K562 (cell line): Measurements from ENCODE around the gene MAML3. TPM values are rescaled to one million over a fixed set of nuclear protein-coding genes. Genes with fewer than 3 reads are reported as not detected.
A peak's percentile ranks its signal among the peaks of the same experiment; 100 is the strongest.

Experiments
- ATAC-seq: fragments of 200-7000 bp; cut with Tn5 transposase; 3 replicates; pipeline ENCODE4 v1.9.1; 2020; ENCODE audit warnings: moderate library complexity
- BruUV-seq: library from RNA; stranded (reverse); fragments of 400-500 nt; replicated peaks from 2 replicates; lab custom pipeline; 2021; lab: Mats Ljungman, UMichigan
- CTCF ChIA-PET: fragments of 300-600 bp; formaldehyde crosslinking; extraction: SDS; loops from one replicate; lab custom pipeline; 2021; ENCODE audit warnings: low intra/inter-chr PET ratio; lab: Yijun Ruan, JAX
- POLR2A ChIA-PET: fragments of 300-600, 350-650 bp; sonication (Branson Sonifier 250); formaldehyde crosslinking; extraction: SDS; loops from one replicate; lab custom pipeline; 2021; ENCODE audit warnings: antibody characterized with exemption, inconsistent platforms; lab: Yijun Ruan, JAX
- DNase-seq, 4 experiments: peaks; one replicate each; pipeline versions ENCODE4 v3.0.0 to v3.0.0-alpha.2; 2011 to 2018; ENCODE audit warnings: low spot score in 3 of 4, mixed read lengths in 3 of 4; ENCODE audit errors: extremely low read depth in 1 of 4
- FAIRE-seq: peaks from 2 replicates; lab custom pipeline; 2011; peaks lifted over from hg19 to GRCh38; lab: Jason Lieb, UNC
- H2AFZ ChIP-seq: 2 replicates; pipeline ENCODE4 v1.6.0; 2011; ENCODE audit warnings: low read depth, low read length, control low read depth, inconsistent platforms
- H3K27ac ChIP-seq: fragments of 200-600 bp; 3 replicates; pipeline ENCODE4 v1.8.0; 2011; ENCODE audit warnings: low read depth, mild to moderate bottlenecking, control low read depth, inconsistent platforms, low read length, moderate library complexity, mixed read lengths; ENCODE audit errors: extremely low read depth
- H3K27me3 ChIP-seq, 2 experiments: fragments of 300-600 bp in 1 of 2; 2 replicates in 1 of 2; 3 replicates in 1 of 2; pipeline versions ENCODE4 v1.6.0 to v1.8.0; 2011; ENCODE audit warnings: inconsistent platforms in 2 of 2, low read length in 2 of 2, mild to moderate bottlenecking in 1 of 2, mixed read lengths in 1 of 2, moderate library complexity in 1 of 2; ENCODE audit not compliant: control insufficient read depth in 2 of 2, insufficient read depth in 2 of 2
- H3K36me3 ChIP-seq: fragments of 300-600 bp; 3 replicates; pipeline ENCODE4 v1.8.0; 2011; ENCODE audit warnings: mild to moderate bottlenecking, low read length, inconsistent platforms; ENCODE audit not compliant: control insufficient read depth, insufficient read depth
- H3K4me1 ChIP-seq, 2 experiments: fragments of 200-600 bp in 1 of 2; replicated peaks in 1 of 2; 2 replicates in 1 of 2; 3 replicates in 1 of 2; pipeline versions ENCODE4 v1.5.1 to v1.8.0; 2011; ENCODE audit warnings: inconsistent platforms in 2 of 2, low read length in 2 of 2, mild to moderate bottlenecking in 1 of 2, mixed read lengths in 1 of 2, moderate library complexity in 1 of 2; ENCODE audit not compliant: control insufficient read depth in 2 of 2, insufficient read depth in 2 of 2
- H3K4me2 ChIP-seq: 2 replicates; pipeline ENCODE4 v1.6.1; 2011; ENCODE audit warnings: low read length, control low read depth, inconsistent platforms, mixed read lengths; ENCODE audit not compliant: insufficient read depth
- H3K4me3 ChIP-seq: fragments of 200-600 bp; sonication (generic), shearing (Covaris generic); 2 replicates; pipeline ENCODE4 v1.5.1; 2016; ENCODE audit warnings: control low read depth, inconsistent platforms
- H3K79me2 ChIP-seq: fragments of 200-600 bp; 3 replicates; pipeline ENCODE4 v1.8.0; 2011; ENCODE audit warnings: low read length, inconsistent platforms; ENCODE audit not compliant: control insufficient read depth, insufficient read depth
- H3K9ac ChIP-seq, 2 experiments: 2 replicates each; pipeline versions ENCODE4 v1.6.0 to v1.6.1; 2011; ENCODE audit warnings: low read depth in 2 of 2, low read length in 2 of 2, control low read depth in 1 of 2, inconsistent platforms in 1 of 2, mild to moderate bottlenecking in 1 of 2, mixed read lengths in 1 of 2; ENCODE audit not compliant: insufficient read depth in 1 of 2
- H3K9me1 ChIP-seq: one replicate; pipeline ENCODE4 v1.6.0; 2011; ENCODE audit warnings: inconsistent platforms, mild to moderate bottlenecking, low read length, moderate library complexity; ENCODE audit not compliant: control insufficient read depth, insufficient read depth
- H3K9me3 ChIP-seq: replicated peaks from 2 replicates; pipeline ENCODE4 v1.5.1; 2011; ENCODE audit warnings: low read depth, low read length, inconsistent platforms; ENCODE audit not compliant: control insufficient read depth, insufficient read depth
- H4K20me1 ChIP-seq: replicated peaks from 2 replicates; pipeline ENCODE4 v1.6.1; 2011; ENCODE audit warnings: low read length, inconsistent platforms, mixed read lengths; ENCODE audit not compliant: control insufficient read depth, insufficient read depth
- BCLAF1 ChIP-seq, 2 experiments: fragments of 450-650 bp in 1 of 2; IDR thresholded peaks; 2 replicates each; pipeline ENCODE4 v1.6.1; 2011 to 2017; ENCODE audit warnings: low read depth in 2 of 2, antibody characterized with exemption in 1 of 2, borderline replicate concordance in 1 of 2, low read length in 1 of 2, mild to moderate bottlenecking in 1 of 2, mixed read lengths in 1 of 2; ENCODE audit not compliant: control insufficient read depth in 1 of 2
- DIDO1 ChIP-seq: fragments of 450-650 bp; IDR thresholded peaks from 2 replicates; pipeline ENCODE4 v1.6.1; 2016; ENCODE audit warnings: low read depth, missing biosample characterization, missing genetic modification characterization
- GMEB1 ChIP-seq: fragments of 250-450 bp; sonication (Bioruptor Pico); IDR thresholded peaks from 2 replicates; pipeline ENCODE4 v1.4.0; 2020; ENCODE audit warnings: mild to moderate bottlenecking
- GTF2B ChIP-seq: IDR thresholded peaks from 2 replicates; pipeline ENCODE4 v1.6.1; 2011; ENCODE audit not compliant: insufficient read length; ENCODE audit errors: extremely low read depth
- THRB ChIP-seq: fragments of 450-650 bp; formaldehyde crosslinking; conservative IDR thresholded peaks from 2 replicates; pipeline ENCODE4 v1.4.0; 2022; ENCODE audit warnings: mild to moderate bottlenecking, missing genetic modification characterization
- TOE1 ChIP-seq, 2 experiments: fragments of 450-650 bp in 1 of 2; sonication (generic) in 1 of 2; formaldehyde crosslinking in 1 of 2; IDR thresholded peaks; 2 replicates each; pipeline versions ENCODE4 v1.7.1 to v1.8.0; 2016 to 2022; ENCODE audit warnings: borderline replicate concordance in 2 of 2, mild to moderate bottlenecking in 2 of 2, antibody characterized with exemption in 1 of 2, inconsistent platforms in 1 of 2, low read depth in 1 of 2, missing genetic modification reagents in 1 of 2, moderate library complexity in 1 of 2
- UBTF ChIP-seq, 2 experiments: IDR thresholded peaks; 2 replicates each; pipeline ENCODE4 v1.6.1; 2012; ENCODE audit warnings: improper control_type of control experiment in 2 of 2, low read depth in 2 of 2, low read length in 2 of 2, borderline replicate concordance in 1 of 2
- ZFX ChIP-seq: sonication (generic); formaldehyde crosslinking; IDR thresholded peaks from 2 replicates; pipeline ENCODE4 v1.8.0; 2022; ENCODE audit warnings: mild to moderate bottlenecking, missing genetic modification reagents, moderate library complexity
- WGBS: fragments of 100-300 bp; shearing (Covaris generic); methylation state at CpG from one replicate; pipeline ENCODE4 v1.1.6; 2016; ENCODE audit warnings: low coverage, mixed read lengths; ENCODE audit not compliant: insufficient coverage; ENCODE audit errors: missing lambda C conversion rate; 5-methylcytosine and 5-hydroxymethylcytosine counted together
- in situ Hi-C: fragments of 300-500 bp; cut with MboI; formaldehyde crosslinking; loops from 4 replicates; pipeline ENCODE4 v1.15.0; 2018; ENCODE audit warnings: inconsistent platforms, mixed read lengths
- intact Hi-C: fragments of 100-400 bp; cut with micrococcal nuclease; formaldehyde crosslinking; loops from 2 replicates; pipeline ENCODE4 v1.14.2; 2022
- polyA plus RNA-seq, 8 experiments: library from polyadenylated mRNA; depleted of rRNA in 4 of 8; stranded (reverse) in 5 of 8; unstranded in 3 of 8; fragments of >200 nt; fragmentation: Nextera tagmentation in 2 of 8; fragmentation: Illumina TruSeq in 1 of 8; extraction: Ambion mirVana in 2 of 8; extraction: Trizol in 1 of 8; gene quantifications; 2 replicates each; pipeline versions ENCODE4 v1.2.1 to v1.2.3, GENCODE V29; 2011 to 2014; ENCODE audit warnings: inconsistent platforms in 1 of 8, missing spikeins in 1 of 8
- total RNA-seq, 7 experiments: library from RNA; depleted of rRNA in 6 of 7; stranded (reverse); fragments of >200 nt in 6 of 7; fragmentation: Illumina TruSeq in 2 of 7; extraction: Trizol in 2 of 7; gene quantifications; 2 replicates each; pipeline versions ENCODE4 v1.2.1 to v1.2.3, GENCODE V29; 2011 to 2021; ENCODE audit warnings: low replicate concordance in 1 of 7

MAML3 gene
- total and polyA plus RNA-seq, 9 of the 15 experiments (the other 6 are each of a cell fraction or from before 2014, with no cell fraction given) = 0.01 to 0.55 (median 0.25) TPM

GRCh38 chr4:139828966-139829664, 324.9 kb downstream of the MAML3 start:
- Histone ChIP-seq H3K4me1 (no peaks in the 10 kb centered on the region), H3K36me3 (no peaks in the 10 kb centered on the region), H3K27me3 (peaks cover 16 to 33% of the 10 kb centered on the region in 2 experiments; a peak in 3 of 5 replicates), H3K9me3 (no peaks in the 10 kb centered on the region), H3K4me3 (no peak overlapping the region), H3K4me2 (no peak overlapping the region), H3K27ac (no peak overlapping the region), H3K9me1 (no peaks in the 10 kb centered on the region), H3K79me2 (no peaks in the 10 kb centered on the region), H2AFZ (no peak overlapping the region), H4K20me1 (no peaks in the 10 kb centered on the region), H3K9ac (no peak overlapping the region)
- in situ Hi-C loops = no loop called here
- intact Hi-C loops = no loop called here
- DNase-seq (no peak), ATAC-seq (no peak), FAIRE-seq (no peak)
- no TSS peak for BruUV-seq
- ChIA-PET POLR2A (interaction anchor here (0.8 kb wide), 1 partner anchor 22 kb away, joined by 3 read pairs; no protein-coding TSS in a partner anchor), CTCF (no interaction called here)
- under 1% methylated on average over 6 of the region's 7 CpGs for WGBS
- TF ChIP-seq GTF2B = no peak
- TF ChIP-seq UBTF (IDR thresholded peaks at IDR 0.05; ENCODE audit: borderline replicate concordance in 1 of 2, low read depth in 2 of 2, low read length in 2 of 2) = no peak
- no peak for TF ChIP-seq TOE1 (IDR thresholded peaks at IDR 0.05; ENCODE audit: borderline replicate concordance)
- TF ChIP-seq TOE1 (CRISPR knock-in tag; IDR thresholded peaks at IDR 0.05; ENCODE audit: borderline replicate concordance, low read depth) = no peak
- TF ChIP-seq DIDO1 (tag) = no peak
- TF ChIP-seq GMEB1 (CRISPR knock-in tag) = no peak
- TF ChIP-seq BCLAF1 (IDR thresholded peaks at IDR 0.05; ENCODE audit: borderline replicate concordance in 1 of 2, control insufficient read depth in 1 of 2, low read depth in 2 of 2, low read length in 1 of 2) = 0 out of 4 replicates have a peak, but pooled peaks of 1 of the 2 experiments have one; percentile 23
- TF ChIP-seq ZFX (CRISPR knock-in tag) = no peak
- TF ChIP-seq THRB = 0 out of 2 replicates have a peak, but pooled peaks have one; percentile 57
